NB4 (cell line): ENCODE data around the gene CBFA2T2.

Source experiments
- CTCF ChIP-seq: IDR thresholded peaks from one replicate; pipeline ENCODE4 v1.5.1; 2012; ENCODE audit warnings: low read depth, low read length
- POLR2A ChIP-seq: IDR thresholded peaks from 2 replicates; pipeline ENCODE4 v1.6.1; 2011; ENCODE audit warnings: mild to moderate bottlenecking; ENCODE audit not compliant: insufficient read length; ENCODE audit errors: extremely low read depth
- TF ChIP-seq, protein P1 (sequence below): IDR thresholded peaks from 2 replicates; pipeline ENCODE4 v1.6.1; 2011; ENCODE audit warnings: low read depth, low read length

DNA sequence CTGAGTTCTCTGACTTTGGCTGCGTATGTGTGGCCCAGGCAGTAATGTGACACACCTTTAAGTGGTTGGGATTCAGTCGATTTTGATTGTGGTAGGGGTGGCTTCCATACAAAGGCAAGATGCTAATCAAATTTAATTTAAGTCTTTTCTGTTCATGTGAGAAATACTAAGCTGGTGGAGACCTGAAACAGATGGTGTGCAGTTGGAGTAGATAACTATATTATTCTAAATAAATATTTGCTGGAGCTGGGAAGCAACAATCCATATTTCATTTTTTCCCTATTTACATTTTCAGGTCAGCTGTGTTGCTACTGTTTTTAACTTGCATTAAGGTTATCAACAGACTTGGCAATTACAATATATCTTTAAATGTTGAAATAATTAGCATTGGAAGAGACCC lies 104.8 kb downstream of the CBFA2T2 start:
- no peak for TF ChIP-seq CTCF
- TF ChIP-seq, protein P1, sequence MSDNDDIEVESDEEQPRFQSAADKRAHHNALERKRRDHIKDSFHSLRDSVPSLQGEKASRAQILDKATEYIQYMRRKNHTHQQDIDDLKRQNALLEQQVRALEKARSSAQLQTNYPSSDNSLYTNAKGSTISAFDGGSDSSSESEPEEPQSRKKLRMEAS = no peak
- no peak for TF ChIP-seq POLR2A
